VCaP (cell line): ENCODE data around the gene A2ML1.
A peak's percentile ranks its signal among the peaks of the same experiment; 100 is the strongest.
"Not testable (repeated sequence)": the region's sequence is repeated elsewhere in the genome, so short reads cannot be mapped to it uniquely, and the experiment has no call there.

Source experiments
- H3K27ac ChIP-seq: fragments of 450-650 bp; 2 replicates; pipeline ENCODE4 v1.5.1; 2017
- CTCF ChIP-seq: fragments of 450-650 bp; conservative IDR thresholded peaks from 2 replicates; pipeline ENCODE4 v1.5.1; 2017; ENCODE audit warnings: mild to moderate bottlenecking, moderate library complexity

Gene A2ML1

GRCh38 chr12:8849876-8850275 is 27.5 kb downstream of the A2ML1 start:
- no peak for TF ChIP-seq CTCF
- no peak overlapping the region for H3K27ac ChIP-seq

- TF ChIP-seq CTCF: no peak
- no peak overlapping the region for H3K27ac ChIP-seq
Measured at GRCh38 chr12:8852119-8852518, 29.7 kb downstream of the A2ML1 start.

- no peak for TF ChIP-seq CTCF
- no peak overlapping the region for H3K27ac ChIP-seq
Measured at GRCh38 chr12:8855891-8856290, 33.5 kb downstream of the A2ML1 start.

- not testable (repeated sequence) for H3K27ac ChIP-seq
Measured at GRCh38 chr12:8859448-8859847, 37.0 kb downstream of the A2ML1 start.

- no peak overlapping the region for H3K27ac ChIP-seq
- peak; percentile 73 for TF ChIP-seq CTCF
Measured at GRCh38 chr12:8860165-8860961, 37.9 kb downstream of the A2ML1 start.

- H3K27ac ChIP-seq: peak overlapping the region; percentile 16; the same call in 1 of the 2 replicates
- no peak for TF ChIP-seq CTCF
Measured at GRCh38 chr12:8866429-8866828, 44.0 kb downstream of the A2ML1 start.

- H3K27ac ChIP-seq: peak overlapping the region; percentile 16; the same call in 1 of the 2 replicates
- TF ChIP-seq CTCF: no peak
Measured at GRCh38 chr12:8867009-8867408, 44.6 kb downstream of the A2ML1 start.

- TF ChIP-seq CTCF: no peak
- no peak overlapping the region for H3K27ac ChIP-seq
Measured at GRCh38 chr12:8867786-8868185, 45.4 kb downstream of the A2ML1 start.
